GM19395 (cell line): Measurements from ENCODE around the gene VSNL1.

Experiments used
- ATAC-seq: cut with Tn5 transposase; IDR thresholded peaks from one replicate; pipeline ENCODE4 v1.9.1; 2021; ENCODE audit warnings: mild to moderate bottlenecking, moderate library complexity; ENCODE audit not compliant: unreplicated experiment

The VSNL1 gene

DNA sequence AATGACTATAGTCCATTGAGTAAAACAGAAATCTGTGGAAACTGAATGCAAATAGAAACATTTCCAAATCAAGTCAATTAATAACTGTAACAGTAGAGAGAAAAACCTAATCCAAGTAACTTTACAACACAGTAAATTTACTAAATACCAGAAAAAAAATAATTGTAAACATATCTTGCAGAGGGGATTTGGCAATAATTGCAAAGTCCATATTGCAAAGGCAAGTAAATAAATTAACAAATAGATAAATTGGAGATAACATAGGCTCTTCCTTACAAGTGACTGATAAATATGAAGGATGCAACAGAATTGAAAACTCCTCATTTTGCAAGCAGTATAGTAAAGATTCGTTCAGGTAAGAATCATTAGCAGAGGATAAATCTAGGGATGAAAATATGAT lies 148.1 kb downstream of the VSNL1 start:
- ATAC-seq, result no peak

DNA sequence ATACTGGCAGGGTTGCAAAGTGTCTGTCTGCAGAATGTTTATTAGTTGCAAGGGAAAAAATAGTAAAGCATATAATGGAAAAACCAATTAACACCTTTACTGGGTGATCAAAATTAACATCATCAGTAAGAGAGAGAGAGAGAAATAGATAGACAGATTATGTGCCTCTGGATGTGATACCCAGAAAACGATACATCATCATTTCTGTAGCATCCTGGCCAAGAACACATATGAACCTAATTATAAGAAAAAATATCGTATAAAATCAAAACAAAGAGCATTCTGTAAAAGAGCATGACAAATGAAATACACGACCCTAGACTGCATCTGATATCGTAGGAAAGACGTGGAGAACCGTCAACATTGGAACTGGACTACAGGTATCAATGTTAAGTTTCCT lies 148.5 kb downstream of the VSNL1 start:
- ATAC-seq, result no peak

DNA sequence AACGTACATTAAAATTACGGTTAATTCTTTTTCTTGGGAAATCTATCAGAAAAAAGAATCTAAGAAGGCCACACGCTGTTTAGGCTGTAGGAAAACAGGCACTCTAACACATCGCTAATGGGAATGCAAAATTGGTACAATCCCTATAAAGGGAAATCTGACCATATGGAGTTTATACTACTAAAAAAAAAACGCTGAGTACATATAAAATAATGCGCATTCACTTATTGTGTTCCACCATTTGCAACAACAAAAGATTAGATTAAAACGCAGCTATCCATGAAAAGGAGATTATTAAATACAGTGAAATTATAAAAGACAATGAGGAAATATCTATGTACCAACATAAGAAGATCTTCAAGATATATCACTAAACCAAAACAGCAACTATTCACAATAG lies 150.3 kb downstream of the VSNL1 start:
- ATAC-seq, result no peak
